HG03159 (cell line): ENCODE data around the gene NKAIN2.
"Not testable (repeated sequence)": the region's sequence is repeated elsewhere in the genome, so short reads cannot be mapped to it uniquely, and the experiment has no call there.

Experiments used
- ATAC-seq: cut with Tn5 transposase; IDR thresholded peaks from one replicate; pipeline ENCODE4 v1.9.1; 2021; ENCODE audit warnings: mild to moderate bottlenecking, moderate library complexity; ENCODE audit not compliant: unreplicated experiment

NKAIN2 gene

DNA sequence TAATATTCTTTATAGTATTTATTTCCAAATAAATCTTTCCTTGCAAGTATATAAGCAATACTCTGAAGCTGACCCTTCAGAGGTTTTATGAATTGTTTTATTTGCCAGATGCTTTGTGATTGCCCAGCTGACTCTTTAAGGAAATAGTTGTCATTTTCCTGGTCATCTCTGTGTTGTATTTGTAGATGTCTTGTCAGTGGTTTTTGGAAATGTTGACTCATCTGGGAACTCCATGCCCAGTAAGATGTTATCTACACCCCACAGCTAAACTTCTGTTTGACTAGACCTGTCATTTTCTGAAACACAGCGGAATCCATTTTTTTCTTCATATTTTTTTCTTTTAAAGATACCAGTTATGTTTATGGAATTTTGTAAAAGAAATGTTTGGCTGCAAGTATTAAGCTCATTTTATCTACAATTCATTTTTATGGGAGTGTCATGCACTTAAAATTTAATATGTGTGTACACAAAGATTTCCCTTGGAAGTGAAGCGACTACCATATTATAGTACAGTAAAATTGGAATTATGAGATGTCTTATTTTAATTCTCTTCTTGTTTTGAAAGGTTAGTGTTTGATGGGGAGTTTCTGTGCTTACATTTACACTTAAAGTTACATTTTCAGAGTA is 491.0 kb downstream of the NKAIN2 start:
- no peak for ATAC-seq

DNA sequence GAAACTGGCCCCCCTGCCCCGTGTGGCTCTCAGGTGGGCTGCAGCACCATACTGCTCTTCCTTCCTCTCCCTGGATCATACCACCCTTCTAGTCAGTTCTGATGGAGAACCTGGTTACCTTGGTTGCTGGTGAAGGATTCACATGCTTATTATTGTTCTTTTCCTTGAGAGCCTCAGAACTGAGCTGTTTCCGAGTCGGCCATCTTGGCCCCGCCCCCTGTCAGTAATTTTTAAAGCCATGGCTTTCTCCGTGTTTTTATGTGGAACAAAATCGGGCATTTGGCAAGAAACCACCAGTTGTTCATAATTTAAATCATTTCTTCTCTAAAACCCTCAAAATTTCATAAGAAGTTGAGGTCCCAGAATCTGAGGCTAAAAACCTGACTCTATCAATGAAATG is 493.8 kb downstream of the NKAIN2 start:
- no peak for ATAC-seq

DNA sequence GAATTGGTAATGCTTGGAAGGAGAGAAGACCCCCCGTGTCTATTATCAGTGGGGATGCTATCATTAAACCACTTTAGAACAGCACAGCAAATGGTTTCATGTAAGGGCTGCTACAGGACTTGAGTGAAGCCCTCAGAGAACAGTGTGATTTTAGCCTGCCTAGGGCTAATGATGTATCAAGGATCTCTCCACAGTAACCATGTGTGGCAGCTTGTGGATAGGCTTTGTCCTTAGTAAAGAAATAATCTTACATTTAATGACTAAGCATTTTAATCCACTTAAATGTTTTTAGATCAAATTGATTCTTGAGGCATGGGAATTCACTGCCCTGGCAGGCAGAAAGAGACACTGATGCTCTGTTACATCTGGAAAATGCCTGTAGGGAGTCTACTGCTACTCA is 495.1 kb downstream of the NKAIN2 start:
- ATAC-seq = no peak

GRCh38 chr6:124300907-124301306 is 497.2 kb downstream of the NKAIN2 start:
- ATAC-seq = not testable (repeated sequence)

DNA sequence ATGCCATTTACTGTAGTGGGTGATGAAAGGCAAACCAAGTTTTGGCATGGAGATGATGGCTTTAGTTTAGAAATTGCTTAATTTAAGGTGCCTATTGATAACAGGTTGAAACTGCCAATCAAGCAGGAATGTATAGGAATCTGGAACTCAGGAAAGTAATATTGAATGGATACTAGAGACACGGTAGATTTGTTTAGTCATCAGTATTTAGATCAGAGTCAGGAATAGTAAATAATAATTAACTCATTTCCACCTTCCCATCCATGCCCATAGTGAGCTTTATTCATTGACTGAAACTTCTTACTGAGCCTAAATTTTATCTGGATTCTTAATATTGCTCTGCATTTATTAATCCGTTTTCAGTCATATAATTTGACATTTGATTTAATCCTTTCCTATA is 500.3 kb downstream of the NKAIN2 start:
- no peak for ATAC-seq

DNA sequence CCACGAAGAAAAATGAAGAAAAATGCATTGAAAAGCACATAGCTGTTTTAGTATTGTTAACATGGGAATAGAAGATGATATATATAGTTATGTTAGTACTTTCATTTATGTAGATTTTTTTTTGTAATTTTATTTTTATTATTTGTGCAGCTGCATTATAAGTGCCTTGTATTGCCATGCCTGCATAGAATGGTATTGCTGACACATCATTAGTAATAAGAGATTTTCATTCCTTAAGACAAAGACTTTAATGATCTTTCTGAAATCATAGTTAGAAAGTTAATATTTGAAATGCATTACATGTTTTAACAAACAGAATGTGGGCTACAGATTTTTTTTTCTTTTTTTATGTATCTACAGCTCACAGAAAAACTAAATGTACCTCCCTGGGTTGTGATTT is 506.5 kb downstream of the NKAIN2 start:
- ATAC-seq = no peak

DNA sequence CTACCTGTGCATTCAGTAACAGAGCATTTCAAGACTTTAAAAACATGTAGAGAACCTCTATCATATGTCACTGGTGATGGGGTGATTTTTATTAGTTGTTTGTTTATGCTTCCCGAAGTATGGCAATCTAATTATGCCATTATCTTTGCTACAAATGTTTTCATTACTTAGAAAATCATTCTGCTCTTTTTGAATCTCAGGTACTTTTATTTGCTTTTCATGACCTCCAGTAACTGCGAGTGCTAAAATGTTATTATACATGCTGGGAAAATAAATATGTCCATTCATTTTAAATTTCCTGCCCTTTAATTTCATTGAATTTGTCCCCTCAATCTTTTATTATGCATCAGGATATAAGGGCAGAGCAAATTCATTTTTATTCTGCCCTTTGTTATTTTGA is 515.7 kb downstream of the NKAIN2 start:
- ATAC-seq = no peak

GRCh38 chr6:124324237-124324636 is 520.6 kb downstream of the NKAIN2 start:
- ATAC-seq = no peak

DNA sequence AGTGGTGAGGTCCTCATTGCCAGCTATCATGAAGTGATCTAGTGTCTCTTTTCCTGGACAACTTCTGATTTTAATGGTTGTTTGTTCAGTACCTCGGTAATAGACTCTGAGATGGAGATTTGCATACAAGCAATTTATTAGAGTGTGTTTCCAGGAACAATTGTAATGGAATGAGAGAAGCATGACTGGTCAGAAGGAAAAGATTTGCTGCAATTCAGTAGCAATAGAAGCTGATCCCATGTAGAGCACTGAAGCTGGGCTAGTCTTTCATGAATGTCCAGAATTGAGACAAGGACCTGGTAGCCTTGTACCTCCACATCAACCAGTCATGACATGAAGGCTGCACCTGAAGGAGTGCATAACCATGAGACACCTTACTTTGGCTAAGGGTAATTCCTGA is 526.5 kb downstream of the NKAIN2 start:
- ATAC-seq = no peak

- ATAC-seq = no peak
Measured at GRCh38 chr6:124334359-124334758, 530.7 kb downstream of the NKAIN2 start.

DNA sequence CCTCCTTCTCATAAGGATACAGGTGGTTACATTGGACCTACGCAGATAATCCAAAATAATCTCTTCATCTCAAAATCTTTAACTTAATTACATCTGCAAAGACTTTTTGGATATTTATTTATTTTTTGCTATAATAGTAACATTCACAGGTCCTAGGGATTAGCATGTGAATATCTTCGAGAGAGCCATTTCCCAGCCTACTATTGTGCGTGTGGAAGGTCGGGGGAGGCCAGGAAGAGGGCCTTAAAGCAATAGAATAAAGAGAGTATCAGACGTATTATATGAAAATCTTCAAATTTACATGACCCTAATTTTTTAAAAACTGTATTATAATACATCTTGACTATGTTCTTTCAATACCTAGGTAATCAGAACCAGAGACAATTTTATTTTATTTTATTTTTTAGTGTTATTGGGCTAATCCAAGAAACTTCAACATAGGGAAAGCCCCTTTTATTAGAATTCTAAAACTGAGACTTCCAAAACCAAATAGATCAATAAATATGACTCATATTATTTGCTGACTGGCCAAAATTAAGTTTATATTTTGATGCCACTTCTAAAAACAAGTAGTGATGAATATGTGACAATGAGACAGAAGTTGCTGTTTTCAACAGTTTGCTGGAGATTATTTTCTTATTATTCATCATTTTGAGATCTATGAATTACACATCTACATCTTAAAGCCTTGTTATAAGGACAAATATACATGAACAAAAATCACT is 536.1 kb downstream of the NKAIN2 start:
- no peak for ATAC-seq

DNA sequence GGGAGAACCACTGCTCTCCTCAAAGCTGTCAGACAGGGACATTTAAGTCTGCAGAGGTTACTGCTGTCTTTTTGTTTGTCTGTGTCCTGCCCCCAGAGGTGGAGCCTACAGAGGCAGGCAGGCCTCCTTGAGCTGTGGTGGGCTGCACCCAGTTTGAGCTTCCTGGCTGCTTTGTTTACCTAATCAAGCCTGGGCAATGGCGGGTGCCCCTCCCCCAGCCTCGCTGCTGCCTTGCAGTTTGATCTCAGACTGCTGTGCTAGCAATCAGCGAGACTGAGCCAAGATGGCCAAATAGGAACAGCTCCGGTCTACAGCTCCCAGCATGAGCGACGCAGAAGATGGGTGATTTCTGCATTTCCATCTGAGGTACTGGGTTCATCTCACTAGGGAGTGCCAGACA is 544.7 kb downstream of the NKAIN2 start:
- not testable (repeated sequence) for ATAC-seq

- no peak for ATAC-seq
Measured at GRCh38 chr6:124355146-124355545, 551.5 kb downstream of the NKAIN2 start.

DNA sequence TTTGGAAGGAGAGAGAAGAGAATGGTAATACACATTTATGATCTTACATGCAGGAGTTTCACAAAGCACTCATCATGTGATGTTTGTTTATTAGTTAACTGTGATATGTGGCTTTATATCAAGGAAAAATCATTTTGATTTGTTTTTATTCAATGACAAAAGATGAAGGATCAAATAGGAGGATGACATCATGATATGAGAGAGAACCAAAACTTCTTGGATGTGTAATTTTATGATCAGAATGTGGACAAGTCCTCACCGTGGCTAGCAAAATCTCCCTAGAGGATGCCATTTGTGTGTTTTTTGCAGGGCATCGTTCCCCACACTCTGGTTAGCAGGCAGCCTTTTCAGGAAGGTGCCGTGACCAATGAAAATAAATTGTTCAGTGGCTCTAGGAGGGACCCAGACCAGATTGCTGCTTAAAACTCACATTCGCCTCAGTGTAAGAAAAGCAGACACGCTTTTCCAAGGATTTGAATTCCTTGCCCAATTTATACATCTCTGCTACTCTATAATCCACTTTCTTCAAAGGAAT is 552.7 kb downstream of the NKAIN2 start:
- no peak for ATAC-seq

DNA sequence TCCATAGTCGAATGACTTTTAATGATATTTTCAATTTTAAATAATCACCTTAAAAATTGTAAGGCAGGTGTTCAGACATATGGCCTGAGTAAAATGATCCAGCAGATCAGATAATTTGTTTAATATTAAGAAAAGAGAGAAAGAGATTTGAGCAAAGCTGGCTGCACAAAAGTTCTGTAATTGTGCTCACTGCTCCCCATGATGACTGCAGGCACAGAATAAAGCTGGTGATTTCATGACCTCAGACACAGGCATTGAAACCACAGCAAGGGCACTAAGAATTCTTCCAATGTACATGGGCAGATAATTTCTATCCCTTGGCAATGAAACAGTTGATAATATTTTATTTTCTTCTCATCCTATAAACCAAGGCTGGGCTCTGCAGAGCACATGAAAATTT is 553.1 kb downstream of the NKAIN2 start:
- ATAC-seq = no peak

DNA sequence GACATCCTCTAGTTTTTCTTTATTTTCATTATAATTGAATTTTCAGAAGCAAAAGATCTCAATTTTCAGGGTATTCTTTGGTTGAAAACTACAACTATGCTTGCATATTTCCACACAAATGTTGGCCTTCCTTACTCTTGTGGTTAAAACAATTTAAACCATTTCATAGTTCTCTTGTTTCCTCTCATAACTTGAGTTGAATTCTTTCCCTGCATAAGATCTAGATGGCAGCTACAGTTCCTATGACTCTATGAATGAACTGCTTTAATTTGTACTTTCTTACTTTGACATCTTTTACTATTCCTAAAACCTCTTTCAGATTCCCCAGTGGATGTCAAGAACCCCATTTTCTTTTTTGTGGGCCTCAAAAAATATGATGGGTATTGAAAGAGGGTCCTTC is 564.5 kb downstream of the NKAIN2 start:
- ATAC-seq = no peak

DNA sequence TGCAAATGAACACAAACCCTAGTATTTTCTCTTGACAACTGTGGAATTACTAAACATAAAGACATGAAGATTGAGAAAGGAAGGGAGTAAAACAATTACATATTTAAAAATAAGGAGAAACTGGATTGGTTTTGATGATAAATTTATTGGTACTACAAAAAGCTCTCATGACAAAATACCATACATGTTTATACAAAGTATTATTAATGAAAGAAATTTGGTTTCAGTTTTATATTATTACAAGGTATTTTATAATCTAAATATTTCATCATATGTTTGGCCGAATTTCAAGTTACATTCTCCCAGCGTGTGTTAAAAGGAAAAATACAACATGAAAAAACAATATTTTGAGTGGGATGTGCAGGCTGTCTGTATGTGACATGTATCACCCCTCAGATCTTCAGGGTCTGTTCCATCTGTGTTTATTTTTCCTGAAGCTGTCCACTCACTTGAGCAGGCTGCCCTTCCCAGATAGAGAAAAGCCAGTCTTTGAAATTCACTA is 568.4 kb downstream of the NKAIN2 start:
- no peak for ATAC-seq

DNA sequence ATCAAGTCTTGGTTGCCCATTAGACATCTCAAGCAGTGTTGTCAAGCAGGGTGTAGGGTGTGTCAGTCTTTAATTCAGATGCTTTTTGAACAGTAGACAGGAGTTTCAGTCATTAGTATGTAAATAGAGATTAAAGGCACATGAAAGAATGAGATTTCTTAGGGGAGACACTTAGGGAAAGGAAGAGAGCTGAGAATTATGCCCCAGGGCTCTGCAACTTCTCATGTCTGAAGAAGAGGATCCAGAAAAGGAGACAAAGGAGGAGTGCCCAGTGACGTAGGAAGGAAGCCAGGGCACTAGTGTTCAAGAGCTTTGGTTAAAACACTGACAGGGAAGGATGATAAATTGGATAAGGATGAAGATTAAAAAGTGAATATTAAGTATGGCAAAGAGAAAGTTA is 569.7 kb downstream of the NKAIN2 start:
- no peak for ATAC-seq

DNA sequence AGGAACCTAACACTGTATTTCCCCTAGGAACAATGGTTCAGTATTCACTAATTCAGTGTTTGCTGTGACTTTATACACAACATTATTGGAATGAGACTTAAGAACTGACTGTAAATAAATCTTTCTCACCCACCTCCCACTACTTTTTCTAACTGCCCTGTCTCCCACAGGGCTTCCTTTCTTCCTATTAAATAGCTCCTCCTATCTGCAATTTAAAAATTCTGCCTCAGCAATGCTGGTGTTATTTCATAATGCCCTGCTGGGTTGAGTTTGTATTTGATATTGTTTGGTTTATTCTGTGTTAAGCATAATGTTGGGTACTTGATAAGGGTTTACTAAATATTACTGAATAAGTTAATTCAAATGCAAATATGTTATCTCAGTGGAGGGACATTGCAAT is 585.5 kb downstream of the NKAIN2 start:
- no peak for ATAC-seq

GRCh38 chr6:124393536-124393935 is 589.9 kb downstream of the NKAIN2 start:
- no peak for ATAC-seq

GRCh38 chr6:124396361-124396760 is 592.7 kb downstream of the NKAIN2 start:
- no peak for ATAC-seq

DNA sequence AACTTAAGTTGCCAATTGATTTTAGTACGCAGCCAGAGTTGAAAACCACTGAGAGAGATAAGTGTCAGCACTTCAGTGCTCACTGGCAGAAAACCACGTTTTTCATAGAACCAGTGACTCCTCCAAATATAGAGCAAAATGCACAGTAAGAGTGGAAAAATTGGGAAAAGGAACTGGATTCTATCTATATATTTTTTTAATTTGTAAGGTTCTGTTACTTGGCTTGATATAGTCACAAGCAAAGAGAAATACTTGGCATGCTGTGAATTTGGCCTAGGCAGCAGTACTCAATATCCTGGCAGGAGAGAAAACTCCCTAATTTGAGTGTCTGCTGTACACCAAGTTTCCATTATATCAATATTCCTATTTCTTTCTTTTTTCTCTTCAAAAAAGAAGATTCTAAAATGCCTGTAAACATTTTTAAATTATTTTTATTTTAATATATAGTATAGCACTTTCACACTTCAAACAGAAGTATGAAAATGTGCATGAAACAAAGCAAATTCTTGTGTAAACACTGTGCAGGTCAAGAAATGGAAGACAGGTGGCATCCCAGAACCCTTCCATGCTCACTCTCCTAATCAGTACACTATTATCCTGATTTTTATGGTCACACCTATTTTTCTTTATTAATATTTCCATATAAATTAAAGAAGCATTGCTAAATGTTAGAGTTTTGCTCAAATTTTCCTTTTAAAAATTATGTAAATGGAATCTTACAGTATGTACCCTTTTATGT is 596.8 kb downstream of the NKAIN2 start:
- ATAC-seq = no peak
